HG02642 (cell line): Measurements from ENCODE around the gene TMEM63A.
"Not testable (repeated sequence)": the region's sequence is repeated elsewhere in the genome, so short reads cannot be mapped to it uniquely, and the experiment has no call there.

Experiments
- ATAC-seq: cut with Tn5 transposase; IDR thresholded peaks from one replicate; pipeline ENCODE4 v1.9.1; 2021; ENCODE audit warnings: mild to moderate bottlenecking; ENCODE audit not compliant: unreplicated experiment, poor library complexity

The TMEM63A gene

DNA sequence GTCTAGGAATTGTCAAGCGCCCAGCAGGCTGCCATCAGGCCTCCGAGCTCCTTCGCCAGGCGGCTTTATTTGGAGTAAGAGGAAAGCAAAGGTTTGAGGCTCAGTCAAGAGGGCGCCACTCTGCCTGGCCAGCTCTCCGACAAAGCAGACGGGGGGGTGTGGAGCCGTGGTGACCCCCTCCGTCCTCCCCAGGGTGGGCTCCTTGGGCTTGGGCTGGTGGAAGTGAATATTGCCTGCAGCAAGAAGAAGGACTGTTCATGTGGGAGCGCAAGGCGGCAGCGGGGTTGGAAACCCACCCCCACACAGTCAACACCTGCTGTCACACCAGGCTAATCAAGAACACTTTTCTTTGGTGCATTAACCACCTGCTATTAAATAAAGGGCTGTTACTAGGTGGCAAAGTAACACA lies 57.6 kb downstream of the TMEM63A start:
- no peak for ATAC-seq

GRCh38 chr1:225823811-225824261 lies 58.3 kb downstream of the TMEM63A start:
- no peak for ATAC-seq

DNA sequence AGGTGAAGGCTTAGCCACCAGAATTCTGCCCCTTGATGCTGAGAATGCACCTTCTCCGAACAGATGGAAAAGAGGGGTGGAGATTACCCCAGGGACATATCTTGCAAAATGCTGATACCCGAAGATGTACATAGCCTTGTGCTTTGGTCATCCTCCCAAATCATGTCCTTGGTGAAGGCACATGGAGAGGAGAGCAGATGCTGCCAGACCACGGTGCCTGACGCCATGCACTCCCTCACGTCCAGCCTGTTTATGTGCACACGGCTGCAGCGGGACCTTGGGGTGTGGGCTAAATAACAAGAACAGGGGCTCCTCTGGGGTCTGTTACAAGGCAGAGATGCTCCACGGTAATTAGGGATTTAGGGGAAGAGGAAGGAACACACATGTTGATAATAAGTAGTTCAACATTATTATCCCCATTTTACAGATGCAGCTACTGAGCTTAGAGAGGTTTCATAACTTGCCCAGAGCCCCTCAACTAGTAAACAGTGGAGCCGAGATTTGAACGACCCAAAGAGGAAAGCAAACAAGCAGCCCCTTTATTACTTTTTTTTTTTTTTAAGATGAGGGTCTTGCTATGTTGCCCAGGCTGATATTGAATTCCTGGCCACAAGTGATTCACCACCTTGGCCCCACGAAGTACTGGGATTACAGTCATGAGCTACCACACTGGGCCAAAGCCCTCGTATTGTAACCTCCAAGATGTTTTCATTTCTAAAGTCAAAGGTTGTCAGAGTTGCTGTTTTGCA lies 59.4 kb downstream of the TMEM63A start:
- no peak for ATAC-seq

- no peak for ATAC-seq
Observed at GRCh38 chr1:225820522-225821120, 61.6 kb downstream of the TMEM63A start.

DNA sequence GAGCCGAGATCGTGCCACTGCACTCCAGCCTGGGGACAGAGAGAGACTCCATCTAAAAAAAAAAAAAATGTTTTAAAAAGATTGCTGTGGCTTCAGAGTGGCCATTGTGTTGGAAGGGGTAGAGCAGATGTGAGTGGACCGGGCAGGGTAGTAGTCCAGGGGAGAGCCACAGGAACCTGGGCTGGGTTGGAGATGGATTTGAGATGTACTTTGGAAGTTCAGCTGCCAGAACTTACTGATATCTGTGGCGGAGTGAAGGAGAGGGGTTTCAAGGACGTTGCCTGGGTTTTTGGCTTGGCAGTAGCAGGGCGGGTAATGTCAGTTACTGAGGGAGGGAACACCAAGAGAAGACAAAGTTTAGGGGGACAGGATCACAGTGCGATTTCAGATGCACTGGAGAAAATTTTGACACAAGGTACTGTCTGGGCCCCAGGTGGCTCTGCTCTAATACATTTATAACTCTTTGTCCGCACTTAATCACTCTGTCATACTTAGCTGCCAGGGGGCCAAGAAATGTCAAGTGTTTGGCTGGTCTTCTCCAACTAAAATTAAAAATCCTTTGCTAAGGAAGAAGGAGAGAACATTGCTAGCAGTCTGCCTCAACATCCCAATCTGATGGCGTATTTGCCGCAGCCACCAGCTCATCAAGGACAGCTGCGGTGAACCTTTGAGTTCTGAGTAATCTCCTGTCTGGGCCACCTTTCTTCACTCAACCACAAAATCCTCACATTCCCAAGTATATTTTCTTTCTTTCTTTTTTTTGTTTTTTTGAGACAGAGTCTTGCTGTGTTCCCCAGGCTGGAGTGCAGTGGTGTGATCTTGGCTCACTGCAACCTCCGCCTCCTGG lies 62.6 kb downstream of the TMEM63A start:
- ATAC-seq = no peak

- no peak for ATAC-seq
Observed at GRCh38 chr1:225818229-225818628, 64.0 kb downstream of the TMEM63A start.

DNA sequence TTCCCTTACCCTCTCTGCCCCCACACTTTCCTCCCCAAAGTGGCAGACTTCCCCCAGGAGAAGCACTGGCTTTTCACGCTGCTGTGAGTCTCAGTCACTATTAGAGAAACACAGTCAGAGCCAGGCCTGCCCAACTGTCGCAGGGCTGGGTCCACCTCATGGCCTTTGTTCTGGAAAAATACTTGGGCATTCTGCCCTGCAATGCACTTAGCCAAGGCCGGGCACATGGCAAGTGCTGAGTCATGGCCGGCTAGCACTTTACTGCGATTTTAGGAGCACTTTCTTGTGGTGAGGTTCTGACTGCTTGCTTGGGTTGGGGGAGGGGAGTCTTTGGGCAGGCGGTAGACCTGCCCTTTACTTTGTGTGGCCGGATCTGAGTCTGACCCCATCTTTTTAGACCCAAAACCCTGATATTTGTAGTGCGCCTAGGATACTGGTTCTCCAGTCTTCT lies 64.5 kb downstream of the TMEM63A start:
- no peak for ATAC-seq

DNA sequence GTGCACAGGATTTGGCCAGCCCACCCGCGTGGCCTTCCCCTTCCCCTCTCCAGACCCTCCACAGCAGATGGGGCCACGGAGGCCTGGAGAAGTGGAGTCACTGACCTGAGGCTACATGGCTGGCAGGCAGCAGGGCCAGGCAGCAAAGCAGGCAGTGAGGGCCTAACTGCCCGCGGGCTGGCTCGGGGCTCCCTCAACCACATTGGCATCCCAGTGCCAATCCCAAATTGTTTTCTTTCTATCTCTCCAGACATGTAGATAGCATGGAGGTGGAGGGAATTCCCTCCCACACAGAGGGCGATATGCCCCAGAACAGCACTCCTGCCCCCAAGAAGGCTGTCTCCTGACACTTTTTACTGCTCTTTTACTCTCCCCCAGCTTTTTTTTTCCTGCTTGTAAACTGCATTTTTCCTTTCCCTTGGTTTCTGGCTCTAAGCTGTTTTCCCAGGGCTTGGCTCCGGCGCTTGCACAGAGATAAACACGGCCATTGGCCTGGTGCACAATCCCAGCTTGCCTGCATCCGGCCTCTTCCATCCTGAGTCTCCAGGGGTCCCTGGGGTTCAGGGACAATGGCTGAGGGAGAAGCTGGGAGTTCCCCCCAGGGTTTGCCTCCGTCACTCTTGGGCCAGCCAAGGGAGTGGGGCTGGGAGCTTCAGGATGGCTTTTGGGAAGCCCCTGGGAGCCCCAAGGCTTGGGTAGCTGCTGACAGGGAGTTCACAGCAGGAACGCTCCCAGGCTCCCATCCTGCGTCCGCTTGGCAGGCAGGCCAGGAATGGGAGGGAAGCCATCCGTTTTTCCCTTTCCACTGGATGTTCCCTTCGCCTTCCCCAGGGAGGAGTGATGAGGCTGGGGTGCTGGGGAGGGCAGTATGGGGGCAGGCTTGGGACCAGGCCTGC lies 65.3 kb downstream of the TMEM63A start:
- no peak for ATAC-seq

DNA sequence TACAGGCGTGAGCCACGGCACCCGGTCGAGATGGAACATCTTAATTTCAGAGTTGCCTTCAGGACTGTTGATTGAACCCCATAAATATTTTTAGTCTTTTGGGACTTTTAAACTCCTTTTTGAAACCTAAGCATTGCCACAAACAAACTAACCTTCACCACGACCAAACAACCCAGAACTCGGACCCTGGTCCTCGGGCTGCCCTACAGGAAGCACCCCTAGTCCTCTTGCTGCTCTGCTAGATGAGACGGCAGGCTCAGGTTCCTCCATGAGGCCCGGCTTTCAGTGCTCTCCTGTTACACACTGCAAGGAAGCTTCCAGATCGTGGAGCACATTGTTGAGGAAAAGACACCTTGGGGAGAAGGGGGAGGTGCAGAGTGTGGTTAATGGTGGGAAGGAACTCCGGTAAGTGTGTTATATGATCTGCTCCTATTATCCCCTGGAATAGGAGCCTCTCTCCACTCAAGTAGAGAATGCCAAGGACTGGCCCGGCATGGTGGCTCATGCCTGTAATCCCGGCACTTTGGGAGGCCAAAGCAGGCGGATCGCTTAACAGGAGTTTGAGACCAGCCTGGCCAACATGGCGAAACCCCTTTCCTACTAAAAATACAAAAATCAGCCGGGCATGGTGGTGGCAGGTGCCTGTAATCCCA lies 66.5 kb downstream of the TMEM63A start:
- no peak for ATAC-seq

DNA sequence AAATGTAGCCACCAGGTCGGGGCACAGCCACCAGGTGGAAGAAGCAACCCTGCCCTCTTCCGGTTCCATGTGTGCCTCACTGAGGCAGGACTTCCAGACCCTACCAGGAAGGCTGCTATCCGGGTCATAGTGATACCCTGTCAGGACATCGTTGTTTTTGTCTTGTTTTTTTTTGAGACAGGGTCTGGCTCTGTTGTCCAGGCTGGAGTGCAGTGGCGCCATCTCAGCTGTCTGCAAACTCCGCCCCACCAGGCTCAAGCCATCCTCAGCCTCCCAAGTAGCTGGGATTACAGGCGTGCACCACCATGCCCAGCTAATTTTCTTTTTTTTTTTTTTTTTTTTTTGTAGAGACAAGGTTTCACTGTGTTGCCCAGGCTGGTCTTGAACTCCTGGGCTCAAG lies 67.1 kb downstream of the TMEM63A start:
- ATAC-seq = not testable (repeated sequence)

DNA sequence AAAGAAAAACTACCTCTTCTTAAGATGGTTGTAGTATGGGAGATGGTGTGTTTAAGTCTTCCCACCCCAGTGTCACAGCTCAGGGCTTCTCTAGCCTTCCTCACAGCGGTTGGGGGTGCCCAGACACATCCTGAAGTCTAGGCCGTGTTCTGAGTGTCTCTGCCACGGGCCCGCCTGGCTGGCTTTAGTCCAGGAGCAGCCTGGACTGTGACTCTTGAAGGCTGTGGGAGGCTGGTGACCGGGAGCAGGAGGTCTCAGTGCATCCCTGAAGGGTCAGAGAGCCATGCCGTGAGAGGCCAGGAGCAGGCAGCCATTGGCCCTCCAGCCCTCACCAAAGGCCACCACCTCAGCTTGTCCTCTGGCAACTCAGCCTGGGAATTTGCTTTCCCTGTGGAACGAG lies 67.8 kb downstream of the TMEM63A start:
- ATAC-seq = no peak

- ATAC-seq = no peak
Observed at GRCh38 chr1:225813214-225813964, 68.8 kb downstream of the TMEM63A start.

DNA sequence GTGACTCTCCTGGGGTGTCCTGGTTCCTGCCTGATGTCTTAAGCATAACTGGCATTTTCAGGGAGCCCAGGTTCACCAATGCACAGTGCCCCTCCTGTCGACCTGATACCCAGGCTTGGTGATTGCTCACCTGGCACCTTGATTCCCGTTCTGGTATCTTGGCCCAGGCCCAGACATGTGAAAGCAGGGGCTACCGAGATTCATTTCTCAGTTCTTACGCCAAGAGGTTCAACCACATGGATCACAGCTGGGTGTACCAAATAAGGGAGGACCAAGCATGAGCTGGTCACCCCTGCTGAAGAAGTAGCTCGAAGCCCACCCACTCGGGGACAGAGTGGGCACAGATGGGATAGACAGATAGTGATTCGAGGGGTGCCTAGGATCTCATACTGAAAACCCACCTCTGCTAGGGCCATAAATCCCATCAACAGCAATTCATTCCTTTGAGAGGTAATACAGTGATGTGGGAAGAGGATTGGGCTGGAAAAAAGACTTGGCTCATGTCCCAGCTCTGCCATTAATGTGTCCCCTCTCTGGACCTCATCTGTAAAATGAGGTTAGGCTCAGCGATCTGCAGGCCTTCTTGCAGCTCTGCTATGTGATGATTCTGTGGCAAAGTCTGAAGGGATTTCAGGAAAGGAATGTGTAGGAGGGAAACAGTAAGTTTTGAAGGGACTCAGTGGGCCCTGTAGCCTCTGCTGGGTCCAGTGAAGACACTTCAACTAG lies 69.5 kb downstream of the TMEM63A start:
- ATAC-seq = no peak

DNA sequence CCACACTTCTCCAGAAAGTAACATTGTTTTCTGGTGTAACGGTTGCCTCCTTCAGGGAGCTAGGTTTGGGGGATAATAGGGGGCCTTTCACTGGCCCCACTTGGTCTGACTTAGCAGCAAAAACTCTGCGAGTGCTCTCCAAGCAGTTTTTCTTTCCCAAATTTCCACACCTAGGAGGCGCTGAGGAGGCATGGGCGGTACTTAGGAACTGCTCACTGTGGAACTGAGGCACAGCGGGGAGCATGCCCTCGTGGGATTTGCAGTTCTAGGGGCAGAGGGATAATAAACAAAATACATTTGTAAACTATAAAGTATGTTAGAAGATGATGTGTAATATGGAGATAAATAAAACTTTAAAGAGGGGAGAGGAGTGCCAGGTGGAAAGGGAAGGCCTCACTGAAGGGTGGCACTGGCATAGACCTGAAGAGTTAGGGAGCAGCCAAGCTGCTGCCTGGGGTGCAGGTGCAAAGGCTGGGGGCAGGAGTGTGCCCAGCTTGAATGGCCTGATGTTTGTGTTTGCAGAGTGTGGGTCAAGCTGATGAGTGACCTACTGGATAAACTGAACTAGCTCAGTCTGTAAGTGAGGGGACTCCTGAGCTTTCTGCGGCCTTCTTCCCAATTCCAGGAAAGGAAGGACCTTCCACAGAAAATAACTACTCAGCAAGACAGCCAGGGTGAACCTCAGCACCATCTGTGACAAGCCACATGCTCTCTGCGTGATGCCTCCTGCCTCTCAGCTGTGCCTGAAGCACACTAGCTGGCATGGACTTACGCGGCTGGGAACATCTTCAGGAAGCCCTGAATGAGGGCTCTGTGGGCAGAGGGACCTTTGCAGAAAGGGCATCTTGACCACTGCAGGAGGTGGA lies 70.3 kb downstream of the TMEM63A start:
- no peak for ATAC-seq

DNA sequence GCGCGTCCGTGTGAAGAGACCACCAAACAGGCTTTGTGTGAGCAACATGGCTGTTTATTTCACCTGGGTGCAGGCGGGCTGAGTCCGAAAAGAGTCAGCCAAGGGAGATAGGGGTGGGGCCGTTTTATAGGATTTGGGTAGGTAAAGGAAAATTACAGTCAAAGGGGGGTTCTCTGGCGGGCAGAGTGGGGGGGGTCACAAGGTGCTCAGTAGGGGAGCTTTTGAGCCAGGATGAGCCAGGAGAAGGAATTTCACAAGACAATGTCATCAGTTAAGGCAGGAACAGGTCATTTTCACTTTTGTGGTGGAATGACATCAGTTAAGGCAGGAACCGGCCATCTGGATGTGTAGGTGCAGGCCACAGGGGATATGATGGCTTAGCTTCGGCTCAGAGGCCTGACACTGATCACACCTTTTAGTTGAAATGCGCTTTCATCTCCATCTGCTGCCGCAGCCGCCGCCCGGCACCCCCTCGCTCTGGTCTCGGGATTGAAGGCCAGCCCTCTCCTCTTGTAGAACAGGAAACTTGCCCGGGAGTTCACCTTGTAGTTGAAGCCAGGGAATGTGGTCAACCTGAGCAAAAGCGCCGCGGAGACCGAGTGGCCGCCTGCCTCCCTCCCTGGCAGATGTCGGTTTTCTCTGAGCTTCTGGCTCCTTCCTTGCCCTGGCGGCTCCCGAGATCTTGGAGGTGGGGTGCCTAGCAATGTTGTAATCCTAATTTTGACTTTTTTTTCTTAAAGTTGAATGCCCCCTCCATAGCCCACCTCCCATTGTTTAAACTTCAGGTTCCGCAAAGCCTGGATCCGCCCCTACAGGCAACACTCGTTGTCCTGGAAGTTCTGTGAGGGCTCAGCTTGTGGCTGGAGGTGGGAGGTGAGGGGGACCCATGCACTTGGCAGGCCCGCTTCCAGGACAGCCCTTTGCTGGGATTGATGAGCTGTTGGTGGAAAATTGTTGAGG lies 71.3 kb downstream of the TMEM63A start:
- ATAC-seq = not testable (repeated sequence)
